ENCODE measurements around the gene CD1C. TPM values are rescaled to one million over a fixed set of nuclear protein-coding genes. Genes with fewer than 3 reads are reported as not detected.

The CD1C gene
- total RNA-seq (2022; extraction: Qiagen RNA extraction; ENCODE audit: low read depth) = not detected in 5 replicates

GRCh38 chr1:158289811-158290210 lies at the start of gene CD1C:
Gene CD1C, plus strand, starts transcription at chr1:158289923. Its CDS starts 142 bp downstream, at chr1:158290065.

GRCh38 chr1:158331481-158332150 lies 41.9 kb downstream of the CD1C start, which contains the start of gene CD1B:
Gene CD1B, minus strand, starts transcription at chr1:158331531. Its CDS starts 108 bp downstream, at chr1:158331423.

Other genes with a start within 250 kb of the CD1C start
- 0.06 to 0.14 TPM in 2 of 5 replicates, not detected in the others for gene CD1D, start 109.0 kb upstream of the CD1C start, total RNA-seq (2022; extraction: Qiagen RNA extraction; ENCODE audit: low read depth)
- not detected in 5 replicates for gene CD1A, start 35.5 kb upstream of the CD1C start, total RNA-seq (2022; extraction: Qiagen RNA extraction; ENCODE audit: low read depth)
- gene CD1B, start 41.6 kb downstream of the CD1C start, total RNA-seq (2022; extraction: Qiagen RNA extraction; ENCODE audit: low read depth) = not detected in 5 replicates
- not detected in 5 replicates for gene CD1E, start 64.0 kb downstream of the CD1C start, total RNA-seq (2022; extraction: Qiagen RNA extraction; ENCODE audit: low read depth)
- not detected in 5 replicates for gene OR10T2, start 109.5 kb downstream of the CD1C start, total RNA-seq (2022; extraction: Qiagen RNA extraction; ENCODE audit: low read depth)
- not detected in 5 replicates for gene OR10K2, start 136.3 kb downstream of the CD1C start, total RNA-seq (2022; extraction: Qiagen RNA extraction; ENCODE audit: low read depth)
- not detected in 5 replicates for gene OR10K1, start 171.9 kb downstream of the CD1C start, total RNA-seq (2022; extraction: Qiagen RNA extraction; ENCODE audit: low read depth)
- not detected in 5 replicates for gene OR10R2, start 182.3 kb downstream of the CD1C start, total RNA-seq (2022; extraction: Qiagen RNA extraction; ENCODE audit: low read depth)

Data from A549 treated with ZK216348 at 1 μM for 4 hours (cell line).